ENCODE measurements around the gene PRAMEF13.
"Not testable (repeated sequence)": the region's sequence is repeated elsewhere in the genome, so short reads cannot be mapped to it uniquely, and the experiment has no call there.

DNA sequence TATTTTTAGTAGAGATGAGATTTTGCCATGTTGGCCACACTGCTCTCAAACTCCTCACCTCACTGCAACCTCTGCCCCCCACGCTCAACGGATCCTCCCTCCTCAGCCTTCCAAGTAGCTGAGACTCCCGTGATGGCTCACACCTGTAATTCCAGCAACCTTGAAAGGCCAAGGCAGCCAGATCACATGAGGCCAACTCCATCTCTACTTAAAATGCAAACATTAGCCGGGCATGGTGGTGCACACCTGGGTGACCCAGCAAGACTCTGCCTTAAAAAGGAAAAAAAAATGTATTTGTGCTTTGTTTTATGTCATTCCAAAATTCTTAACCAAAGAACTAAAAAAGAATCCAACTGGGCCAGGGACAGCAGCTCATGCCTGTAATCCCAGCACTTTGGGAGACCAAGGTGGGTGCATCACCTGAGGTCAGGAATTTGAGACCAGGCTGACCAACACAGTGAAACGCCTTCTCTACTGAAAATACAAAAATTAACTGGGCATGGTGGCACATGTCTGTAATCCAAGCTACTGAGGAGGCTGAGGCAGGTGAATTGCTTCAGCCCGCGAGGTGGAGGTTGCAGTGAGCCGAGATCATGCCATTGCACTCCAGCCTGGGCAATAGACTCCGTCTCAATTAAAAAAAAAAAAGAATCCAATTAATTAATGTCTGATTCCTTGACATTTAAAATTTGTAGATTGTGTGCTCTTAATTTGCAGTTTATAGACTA is 42.5 kb upstream of the PRAMEF13 start:
- TF ChIP-seq, protein P1, sequence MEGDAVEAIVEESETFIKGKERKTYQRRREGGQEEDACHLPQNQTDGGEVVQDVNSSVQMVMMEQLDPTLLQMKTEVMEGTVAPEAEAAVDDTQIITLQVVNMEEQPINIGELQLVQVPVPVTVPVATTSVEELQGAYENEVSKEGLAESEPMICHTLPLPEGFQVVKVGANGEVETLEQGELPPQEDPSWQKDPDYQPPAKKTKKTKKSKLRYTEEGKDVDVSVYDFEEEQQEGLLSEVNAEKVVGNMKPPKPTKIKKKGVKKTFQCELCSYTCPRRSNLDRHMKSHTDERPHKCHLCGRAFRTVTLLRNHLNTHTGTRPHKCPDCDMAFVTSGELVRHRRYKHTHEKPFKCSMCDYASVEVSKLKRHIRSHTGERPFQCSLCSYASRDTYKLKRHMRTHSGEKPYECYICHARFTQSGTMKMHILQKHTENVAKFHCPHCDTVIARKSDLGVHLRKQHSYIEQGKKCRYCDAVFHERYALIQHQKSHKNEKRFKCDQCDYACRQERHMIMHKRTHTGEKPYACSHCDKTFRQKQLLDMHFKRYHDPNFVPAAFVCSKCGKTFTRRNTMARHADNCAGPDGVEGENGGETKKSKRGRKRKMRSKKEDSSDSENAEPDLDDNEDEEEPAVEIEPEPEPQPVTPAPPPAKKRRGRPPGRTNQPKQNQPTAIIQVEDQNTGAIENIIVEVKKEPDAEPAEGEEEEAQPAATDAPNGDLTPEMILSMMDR (IDR thresholded peaks at IDR 0.05; ENCODE audit: low read depth, low read length) = not testable (repeated sequence)
- TF ChIP-seq, protein P2, sequence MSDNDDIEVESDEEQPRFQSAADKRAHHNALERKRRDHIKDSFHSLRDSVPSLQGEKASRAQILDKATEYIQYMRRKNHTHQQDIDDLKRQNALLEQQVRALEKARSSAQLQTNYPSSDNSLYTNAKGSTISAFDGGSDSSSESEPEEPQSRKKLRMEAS (IDR thresholded peaks at IDR 0.05; ENCODE audit: low read depth, low read length) = not testable (repeated sequence)
- not testable (repeated sequence) for TF ChIP-seq MYC (IDR thresholded peaks at IDR 0.05; ENCODE audit: low read depth, low read length); POLR2A (IDR thresholded peaks at IDR 0.05; ENCODE audit: extremely low read depth, insufficient read length)
